ENCODE data around the gene TREML1. TPM values are rescaled to one million over a fixed set of nuclear protein-coding genes. Genes with fewer than 3 reads are reported as not detected.
"Not testable (repeated sequence)": the region's sequence is repeated elsewhere in the genome, so short reads cannot be mapped to it uniquely, and the experiment has no call there.

The TREML1 gene
- total RNA-seq, 6 donors from 2014 or later = 2.6 to 6.3 (median 4.4) TPM; not detected in 2

GRCh38 chr6:41193171-41193734 lies 39.1 kb upstream of the TREML1 start:
- WGBS, 2 donors = 79 to 81% methylated on average over 5 of the region's 5 CpGs
- no peaks in the 10 kb centered on the region for H3K27me3 ChIP-seq
- DNase-seq = no peak
- no peak overlapping the region for H3K4me3 ChIP-seq
- H3K9me3 ChIP-seq = peaks cover 0 to 9% (median 7%) of the 10 kb centered on the region in 4 donors
- no peak for ATAC-seq (ENCODE audit: low FRiP score in 2 of 2)
- H3K36me3 ChIP-seq = no peaks in the 10 kb centered on the region
- H3K4me1 ChIP-seq = no peaks in the 10 kb centered on the region
- no peak for TF ChIP-seq POLR2A (IDR thresholded peaks at IDR 0.05)
- TF ChIP-seq EP300 (IDR thresholded peaks at IDR 0.05) = no peak
- no peak for TF ChIP-seq POLR2AphosphoS5 (IDR thresholded peaks at IDR 0.05)
- no peak for TF ChIP-seq CTCF (IDR thresholded peaks at IDR 0.05)
- H3K27ac ChIP-seq = no peak overlapping the region

- peak in 3 of 6 experiments; percentile 31 to 51 (median 34) for TF ChIP-seq CTCF (IDR thresholded peaks at IDR 0.05)
- no peak for TF ChIP-seq POLR2AphosphoS5 (IDR thresholded peaks at IDR 0.05)
- Histone ChIP-seq H3K36me3 (no peaks in the 10 kb centered on the region), H3K27me3 (no peaks in the 10 kb centered on the region), H3K4me1 (no peaks in the 10 kb centered on the region), H3K27ac (no peak overlapping the region), H3K4me3 (no peak overlapping the region), H3K9me3 (peaks cover 0 to 9% (median 7%) of the 10 kb centered on the region in 4 donors)
- ATAC-seq (ENCODE audit: low FRiP score in 2 of 2) (peak in 1 of 2 donors; percentile 83), DNase-seq (peak in 1 of 2 donors; percentile 67)
- 21 to 44% methylated on average over 1 to 5 of the region's 6 CpGs for WGBS, 2 donors
Observed at GRCh38 chr6:41191569-41191968, 37.4 kb upstream of the TREML1 start.

- WGBS, 2 donors = 84 to 94% methylated on average over 3 of the region's 3 CpGs
- H3K4me1 ChIP-seq = no peaks in the 10 kb centered on the region
- no peak for TF ChIP-seq CTCF (IDR thresholded peaks at IDR 0.05)
- TF ChIP-seq EP300 (IDR thresholded peaks at IDR 0.05) = no peak
- TF ChIP-seq POLR2A (IDR thresholded peaks at IDR 0.05) = no peak
- no peak for TF ChIP-seq POLR2AphosphoS5 (IDR thresholded peaks at IDR 0.05)
Observed at GRCh38 chr6:41190791-41191190, 36.6 kb upstream of the TREML1 start.

GRCh38 chr6:41189967-41190366 lies 35.8 kb upstream of the TREML1 start:
- H3K9me3 ChIP-seq = peaks cover 0 to 9% (median 7%) of the 10 kb centered on the region in 4 donors
- H3K27me3 ChIP-seq = no peaks in the 10 kb centered on the region
- H3K4me3 ChIP-seq = no peak overlapping the region
- no peak overlapping the region for H3K27ac ChIP-seq
- ATAC-seq (ENCODE audit: low FRiP score in 2 of 2) = no peak
- no peak for TF ChIP-seq POLR2AphosphoS5 (IDR thresholded peaks at IDR 0.05)
- no peak for TF ChIP-seq EP300 (IDR thresholded peaks at IDR 0.05)
- TF ChIP-seq CTCF (IDR thresholded peaks at IDR 0.05) = no peak
- TF ChIP-seq POLR2A (IDR thresholded peaks at IDR 0.05) = no peak
- 95 to 100% methylated on average over 2 of the region's 2 CpGs for WGBS, 2 donors
- H3K4me1 ChIP-seq = no peaks in the 10 kb centered on the region
- no peak for DNase-seq
- H3K36me3 ChIP-seq = no peaks in the 10 kb centered on the region

More at GRCh38 chr6:41190791-41191190, 36.6 kb upstream of the TREML1 start:
- no peak overlapping the region for H3K27ac ChIP-seq
- ATAC-seq (ENCODE audit: low FRiP score in 2 of 2) = no peak
- no peaks in the 10 kb centered on the region for H3K36me3 ChIP-seq
- no peak overlapping the region for H3K4me3 ChIP-seq
- peaks cover 0 to 9% (median 7%) of the 10 kb centered on the region in 4 donors for H3K9me3 ChIP-seq
- DNase-seq = no peak
- no peaks in the 10 kb centered on the region for H3K27me3 ChIP-seq

- H3K27me3 ChIP-seq; H3K4me1 ChIP-seq; ATAC-seq (ENCODE audit: low FRiP score in 2 of 2); H3K27ac ChIP-seq; DNase-seq; H3K9me3 ChIP-seq; H3K4me3 ChIP-seq; H3K36me3 ChIP-seq: not testable (repeated sequence)
Observed at GRCh38 chr6:41189046-41189445, 34.9 kb upstream of the TREML1 start.

Data from upper lobe of left lung (tissue), 6 donors.